Measurements from ENCODE around the gene RNF146.
A peak's percentile ranks its signal among the peaks of the same experiment; 100 is the strongest.

RNF146 gene

DNA sequence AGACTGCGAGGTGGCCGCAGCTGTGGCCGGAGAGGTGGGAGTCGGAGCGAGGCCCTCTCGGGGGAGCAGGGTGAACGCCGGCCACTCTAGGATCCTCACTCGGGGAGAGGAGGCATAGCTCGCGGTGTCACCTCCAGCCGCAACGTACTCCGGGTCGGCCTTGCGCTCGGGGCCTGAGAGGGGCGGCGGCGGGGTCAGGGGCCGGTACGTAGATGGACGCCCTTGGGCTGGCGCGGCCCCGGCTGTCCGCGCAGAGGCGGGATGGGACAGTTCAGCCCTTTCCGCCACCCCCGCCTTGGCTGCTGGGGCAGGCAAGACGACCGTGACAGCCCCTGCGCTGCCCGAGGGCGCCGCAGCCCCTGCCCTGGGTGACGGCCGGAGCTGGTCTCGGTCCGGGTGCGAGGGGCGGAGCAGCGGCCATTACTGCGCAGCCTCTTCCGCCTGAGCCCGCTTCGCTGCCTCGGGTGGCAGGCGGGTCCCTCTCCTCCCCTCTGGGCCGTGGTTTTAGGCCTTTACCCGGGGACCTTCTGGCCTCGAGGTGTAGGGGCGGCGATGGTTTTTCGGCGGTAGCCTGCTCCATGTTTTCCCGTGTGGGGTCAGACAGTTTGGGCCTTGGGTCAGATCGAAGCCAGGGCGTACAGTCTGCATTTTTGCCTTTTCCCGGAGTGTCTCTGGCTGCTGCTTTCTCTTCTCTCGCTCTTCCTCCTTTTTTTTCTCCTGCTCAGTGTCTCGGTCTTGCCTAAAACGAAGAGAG, 405 bp downstream of the RNF146 start:
- Histone ChIP-seq H3K9me3 (ENCODE audit: low read length) (no peaks in the 10 kb centered on the region), H3K36me3 (ENCODE audit: insufficient read depth, low read length) (no peaks in the 10 kb centered on the region), H3K4me1 (ENCODE audit: insufficient read depth, low read length) (peaks cover 15% of the 10 kb centered on the region), H2AFZ (ENCODE audit: low read depth, low read length) (peak overlapping the region; percentile 94), H3K4me3 (ENCODE audit: low read length) (peak overlapping the region; percentile 96), H3K27me3 (ENCODE audit: insufficient read depth, low read length) (no peaks in the 10 kb centered on the region)

DNA sequence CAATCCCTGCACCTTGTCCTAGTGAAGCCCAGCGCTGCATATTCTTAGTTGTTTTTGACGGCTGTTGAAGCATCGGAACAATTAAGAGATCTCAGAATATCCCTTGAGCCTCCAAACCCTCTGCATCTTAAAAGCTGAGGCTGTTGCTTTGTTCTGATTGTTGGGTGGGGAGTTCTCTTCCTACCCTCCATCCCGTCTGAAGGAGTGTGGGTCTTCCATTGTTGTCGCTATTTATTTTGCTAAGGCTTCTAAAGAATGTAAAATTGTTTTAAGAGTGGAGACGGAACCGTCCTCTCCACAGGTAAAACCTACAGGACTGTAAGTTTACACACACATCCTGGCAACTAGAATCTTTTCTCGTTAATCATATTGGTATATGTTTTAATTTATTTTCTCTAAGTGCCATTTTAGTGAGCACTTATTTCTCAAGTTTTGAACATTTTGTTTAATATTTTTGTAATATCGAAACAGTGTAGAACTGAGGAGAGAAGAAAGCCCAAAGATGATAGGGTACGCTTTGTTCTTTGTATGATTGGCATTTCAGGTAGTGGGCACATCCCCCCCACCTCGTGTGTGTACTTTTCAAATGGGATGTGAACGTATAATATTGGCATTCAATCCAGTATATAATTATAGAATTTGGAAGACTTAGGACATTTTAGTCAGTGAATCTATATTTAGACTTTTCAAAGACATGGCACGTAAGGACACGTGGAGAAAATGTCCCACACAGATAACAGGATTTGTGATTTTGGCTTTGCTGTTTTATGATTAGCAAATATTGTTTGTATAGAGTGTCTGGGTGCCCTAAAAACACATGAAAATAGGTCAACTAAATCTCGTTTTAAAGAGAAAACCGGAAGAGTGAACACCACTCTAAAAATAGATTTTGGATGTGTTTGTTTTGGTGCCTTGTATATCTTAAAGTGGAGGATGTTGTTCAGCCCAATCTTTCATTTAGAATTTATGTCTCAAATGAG, 1.3 kb downstream of the RNF146 start:
- Histone ChIP-seq H3K27me3 (ENCODE audit: insufficient read depth, low read length) (no peaks in the 10 kb centered on the region), H3K4me1 (ENCODE audit: insufficient read depth, low read length) (peaks cover 15% of the 10 kb centered on the region), H2AFZ (ENCODE audit: low read depth, low read length) (no peak overlapping the region), H3K4me3 (ENCODE audit: low read length) (peak overlapping the region; percentile 96), H3K9me3 (ENCODE audit: low read length) (no peaks in the 10 kb centered on the region), H3K36me3 (ENCODE audit: insufficient read depth, low read length) (no peaks in the 10 kb centered on the region)

DNA sequence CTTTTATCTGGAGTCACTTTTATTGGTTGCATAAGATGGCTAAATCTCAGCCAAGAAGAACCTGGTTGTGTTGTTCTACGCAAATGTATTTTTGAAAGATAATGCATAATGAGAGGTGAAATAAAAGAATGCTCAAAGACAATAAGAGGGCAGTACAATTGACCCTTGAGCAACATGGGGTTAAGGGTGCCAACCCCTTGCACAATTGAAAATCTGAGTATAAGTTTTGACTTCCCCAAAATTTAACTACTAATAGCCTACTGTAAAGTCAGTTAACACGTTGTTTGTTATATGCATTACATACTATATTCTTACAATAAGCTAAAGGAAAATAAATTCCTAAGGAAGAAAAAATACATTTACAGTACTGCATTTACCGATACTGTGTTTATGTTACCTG, 5.9 kb downstream of the RNF146 start:
- Histone ChIP-seq H3K27me3 (ENCODE audit: insufficient read depth, low read length) (no peaks in the 10 kb centered on the region), H3K9me3 (ENCODE audit: low read length) (no peaks in the 10 kb centered on the region), H3K4me1 (ENCODE audit: insufficient read depth, low read length) (peaks cover 12% of the 10 kb centered on the region), H3K36me3 (ENCODE audit: insufficient read depth, low read length) (peaks cover 2% of the 10 kb centered on the region), H2AFZ (ENCODE audit: low read depth, low read length) (no peak overlapping the region), H3K4me3 (ENCODE audit: low read length) (no peak overlapping the region)

DNA sequence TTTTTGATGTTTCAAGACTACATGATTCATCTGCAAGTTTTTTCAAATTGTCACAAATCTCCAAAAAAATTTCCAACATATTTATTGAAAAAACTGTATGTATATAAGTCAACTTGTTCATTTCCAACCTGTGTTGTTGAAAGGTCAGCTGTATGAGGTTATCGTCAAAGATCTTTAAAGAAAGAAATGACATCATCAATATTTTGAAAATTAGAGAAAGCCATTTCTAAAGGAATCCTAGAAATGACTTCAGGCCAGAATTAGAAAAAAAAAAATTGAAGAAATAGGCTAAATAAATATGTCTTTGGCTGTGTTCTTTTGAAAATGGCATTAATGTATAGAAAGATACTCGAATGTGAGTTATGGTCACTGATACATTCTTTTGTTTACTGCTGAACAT, 6.8 kb downstream of the RNF146 start:
- Histone ChIP-seq H3K36me3 (ENCODE audit: insufficient read depth, low read length) (peaks cover 2% of the 10 kb centered on the region), H3K4me1 (ENCODE audit: insufficient read depth, low read length) (peaks cover 9% of the 10 kb centered on the region), H3K27me3 (ENCODE audit: insufficient read depth, low read length) (no peaks in the 10 kb centered on the region), H2AFZ (ENCODE audit: low read depth, low read length) (no peak overlapping the region), H3K9me3 (ENCODE audit: low read length) (no peaks in the 10 kb centered on the region), H3K4me3 (ENCODE audit: low read length) (no peak overlapping the region)

DNA sequence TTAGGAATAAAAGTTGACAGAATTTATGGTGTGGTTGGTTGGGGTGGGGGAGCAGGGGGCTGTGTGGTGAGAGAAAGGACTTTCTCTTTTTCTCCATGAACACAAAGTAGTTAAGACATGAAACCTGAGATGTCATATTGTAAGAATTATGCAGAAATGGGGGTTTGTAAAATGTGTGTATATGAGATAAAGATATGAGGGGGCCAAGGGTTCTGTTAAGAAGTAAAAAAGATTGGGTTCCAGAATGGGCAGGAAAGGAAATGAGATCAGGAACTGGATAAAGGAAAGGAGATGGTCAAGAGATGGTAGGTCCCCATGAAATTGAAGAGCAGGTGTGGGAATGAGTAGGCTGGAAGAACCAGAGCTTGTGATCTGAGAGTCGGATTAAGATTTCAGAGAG, 9.7 kb downstream of the RNF146 start:
- H3K4me3 ChIP-seq (ENCODE audit: low read length) = no peak overlapping the region
- no peaks in the 10 kb centered on the region for H3K9me3 ChIP-seq (ENCODE audit: low read length)
- peaks cover 2% of the 10 kb centered on the region for H3K4me1 ChIP-seq (ENCODE audit: insufficient read depth, low read length)
- H3K27me3 ChIP-seq (ENCODE audit: insufficient read depth, low read length) = no peaks in the 10 kb centered on the region
- no peak overlapping the region for H2AFZ ChIP-seq (ENCODE audit: low read depth, low read length)
- H3K36me3 ChIP-seq (ENCODE audit: insufficient read depth, low read length) = peaks cover 18% of the 10 kb centered on the region

DNA sequence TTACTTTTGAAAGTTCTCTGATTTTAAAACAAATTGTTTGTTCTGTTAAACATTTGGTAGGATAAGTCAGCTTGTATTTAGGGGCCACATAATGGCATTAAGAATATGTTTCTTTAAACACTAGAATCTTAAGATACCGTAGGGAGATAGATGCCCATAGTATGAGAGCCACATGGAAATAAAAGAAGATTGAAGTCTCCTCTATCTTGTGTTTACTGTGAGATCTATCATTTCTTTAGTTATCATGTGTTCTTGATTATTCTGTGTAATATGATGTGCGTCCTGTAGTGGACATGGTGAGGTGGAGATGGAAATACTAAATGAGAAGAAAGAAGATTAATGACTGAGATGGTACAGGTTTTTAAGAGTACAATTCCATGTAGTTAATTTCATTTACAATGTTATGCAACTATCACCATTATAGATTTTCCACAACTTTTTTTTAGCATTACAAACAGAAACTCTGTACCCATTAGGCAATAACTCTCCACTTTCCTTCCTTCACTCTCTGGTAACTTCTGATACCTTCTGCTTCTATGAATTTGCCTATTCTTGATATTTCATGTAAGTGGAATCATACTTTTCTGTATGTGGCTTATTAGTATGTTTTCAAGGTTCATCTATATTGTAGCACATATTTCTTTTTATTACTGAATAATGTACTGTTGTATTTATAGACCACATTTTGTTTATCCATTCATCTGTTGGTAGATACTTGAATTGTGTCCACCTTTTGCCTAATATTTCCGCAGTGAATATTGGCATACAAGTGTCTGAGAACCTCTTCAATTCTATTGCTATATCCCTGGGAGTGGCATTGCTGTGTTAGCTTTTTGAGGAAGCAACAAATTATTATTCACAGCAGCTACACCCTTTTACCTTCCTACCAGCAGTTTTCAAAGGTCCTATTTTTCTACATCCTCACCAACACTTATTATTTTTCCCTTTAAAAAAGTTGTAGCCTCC, 11.5 kb downstream of the RNF146 start:
- peaks cover 2% of the 10 kb centered on the region for H3K4me1 ChIP-seq (ENCODE audit: insufficient read depth, low read length)
- no peak overlapping the region for H3K4me3 ChIP-seq (ENCODE audit: low read length)
- H3K27me3 ChIP-seq (ENCODE audit: insufficient read depth, low read length) = no peaks in the 10 kb centered on the region
- peaks cover 36% of the 10 kb centered on the region for H3K36me3 ChIP-seq (ENCODE audit: insufficient read depth, low read length)
- no peak overlapping the region for H2AFZ ChIP-seq (ENCODE audit: low read depth, low read length)
- no peaks in the 10 kb centered on the region for H3K9me3 ChIP-seq (ENCODE audit: low read length)

DNA sequence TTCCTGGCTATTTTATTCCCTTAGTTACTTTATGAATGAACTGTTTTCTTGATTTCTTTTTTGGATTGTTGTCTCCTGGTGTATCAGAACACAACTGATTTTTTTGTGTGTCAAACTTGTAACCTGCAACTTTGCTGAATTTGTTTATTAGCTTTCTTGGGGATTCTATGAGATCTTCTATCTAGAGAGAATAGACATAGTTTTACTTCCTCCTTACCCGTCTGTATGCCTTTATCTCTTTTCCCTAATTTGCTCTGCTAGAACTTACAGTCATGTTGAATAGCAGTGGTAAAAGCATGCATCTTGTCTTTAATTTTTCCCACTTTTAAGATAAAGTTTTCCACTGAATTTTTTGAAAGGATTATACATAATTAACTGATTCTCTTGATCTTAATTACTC, 13.2 kb downstream of the RNF146 start:
- no peaks in the 10 kb centered on the region for H3K27me3 ChIP-seq (ENCODE audit: insufficient read depth, low read length)
- H3K4me1 ChIP-seq (ENCODE audit: insufficient read depth, low read length) = no peaks in the 10 kb centered on the region
- no peaks in the 10 kb centered on the region for H3K9me3 ChIP-seq (ENCODE audit: low read length)
- H3K4me3 ChIP-seq (ENCODE audit: low read length) = no peak overlapping the region
- no peak overlapping the region for H2AFZ ChIP-seq (ENCODE audit: low read depth, low read length)
- peaks cover 45% of the 10 kb centered on the region for H3K36me3 ChIP-seq (ENCODE audit: insufficient read depth, low read length)

DNA sequence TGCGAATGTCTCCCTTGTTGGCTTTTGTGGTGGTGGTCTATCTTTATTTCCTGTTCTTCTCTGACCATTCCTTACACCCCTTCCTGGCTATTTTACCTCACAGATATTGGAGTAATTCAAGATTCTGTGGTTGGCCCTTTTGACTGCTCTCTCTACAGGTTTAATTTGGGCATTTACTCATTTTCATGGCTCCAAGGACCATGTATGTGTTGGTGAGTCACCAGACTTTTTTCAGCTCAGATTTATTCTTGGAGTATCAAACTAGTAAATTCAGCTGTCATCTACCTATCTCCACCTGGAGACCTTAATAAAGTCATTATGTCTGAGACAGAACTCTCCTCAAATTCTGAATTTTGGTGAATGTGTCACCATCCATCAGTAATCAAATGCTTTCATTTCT, 15.5 kb downstream of the RNF146 start:
- H3K36me3 ChIP-seq (ENCODE audit: insufficient read depth, low read length) = peaks cover 63% of the 10 kb centered on the region
- no peaks in the 10 kb centered on the region for H3K27me3 ChIP-seq (ENCODE audit: insufficient read depth, low read length)
- no peaks in the 10 kb centered on the region for H3K4me1 ChIP-seq (ENCODE audit: insufficient read depth, low read length)
- H3K4me3 ChIP-seq (ENCODE audit: low read length) = no peak overlapping the region
- H2AFZ ChIP-seq (ENCODE audit: low read depth, low read length) = no peak overlapping the region
- H3K9me3 ChIP-seq (ENCODE audit: low read length) = no peaks in the 10 kb centered on the region

DNA sequence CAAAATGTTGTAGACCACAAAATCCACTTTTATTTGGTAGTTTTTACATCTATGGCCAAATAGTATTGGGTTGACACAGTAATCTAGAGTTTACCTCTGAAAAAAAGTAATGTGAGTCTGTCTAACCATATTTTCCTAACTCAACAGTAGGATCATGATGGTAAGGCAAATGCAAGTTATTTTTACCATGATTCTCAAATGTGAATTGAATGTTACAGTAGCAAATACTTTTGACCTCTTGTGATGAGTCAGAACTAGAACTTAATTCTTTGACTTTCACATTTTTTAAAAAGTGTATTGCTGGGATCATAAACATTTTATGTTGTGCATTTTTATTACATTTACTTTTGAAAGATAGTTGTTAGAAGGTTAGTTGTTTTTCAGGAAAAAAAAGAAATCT, 22.0 kb downstream of the RNF146 start:
- Histone ChIP-seq H3K4me3 (ENCODE audit: low read length) (no peak overlapping the region), H3K9me3 (ENCODE audit: low read length) (no peaks in the 10 kb centered on the region), H3K36me3 (ENCODE audit: insufficient read depth, low read length) (peaks cover 68% of the 10 kb centered on the region), H3K27me3 (ENCODE audit: insufficient read depth, low read length) (no peaks in the 10 kb centered on the region), H3K4me1 (ENCODE audit: insufficient read depth, low read length) (no peaks in the 10 kb centered on the region), H2AFZ (ENCODE audit: low read depth, low read length) (no peak overlapping the region)

DNA sequence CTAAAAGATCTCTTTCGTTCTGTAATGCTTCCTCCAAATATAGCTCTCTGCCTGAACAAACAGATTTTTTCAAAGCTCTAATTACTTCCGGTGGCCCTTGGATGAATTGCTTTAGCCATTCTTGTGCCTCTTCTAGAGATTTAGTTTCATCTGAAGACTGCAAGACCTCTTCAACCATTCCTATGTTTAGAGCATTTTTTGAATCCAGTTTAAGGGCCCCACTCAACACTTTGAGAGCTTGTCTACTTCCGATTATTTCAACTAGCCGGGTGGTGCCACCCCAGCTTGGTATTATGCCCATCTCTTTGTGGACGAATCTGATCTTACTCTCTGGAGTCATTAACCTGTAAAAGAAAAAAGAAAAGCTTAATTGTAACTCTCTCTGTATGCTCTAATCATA, 23.3 kb downstream of the RNF146 start:
- no peaks in the 10 kb centered on the region for H3K4me1 ChIP-seq (ENCODE audit: insufficient read depth, low read length)
- H3K9me3 ChIP-seq (ENCODE audit: low read length) = no peaks in the 10 kb centered on the region
- no peak overlapping the region for H3K4me3 ChIP-seq (ENCODE audit: low read length)
- H2AFZ ChIP-seq (ENCODE audit: low read depth, low read length) = no peak overlapping the region
- no peaks in the 10 kb centered on the region for H3K27me3 ChIP-seq (ENCODE audit: insufficient read depth, low read length)
- peaks cover 72% of the 10 kb centered on the region for H3K36me3 ChIP-seq (ENCODE audit: insufficient read depth, low read length)

DNA sequence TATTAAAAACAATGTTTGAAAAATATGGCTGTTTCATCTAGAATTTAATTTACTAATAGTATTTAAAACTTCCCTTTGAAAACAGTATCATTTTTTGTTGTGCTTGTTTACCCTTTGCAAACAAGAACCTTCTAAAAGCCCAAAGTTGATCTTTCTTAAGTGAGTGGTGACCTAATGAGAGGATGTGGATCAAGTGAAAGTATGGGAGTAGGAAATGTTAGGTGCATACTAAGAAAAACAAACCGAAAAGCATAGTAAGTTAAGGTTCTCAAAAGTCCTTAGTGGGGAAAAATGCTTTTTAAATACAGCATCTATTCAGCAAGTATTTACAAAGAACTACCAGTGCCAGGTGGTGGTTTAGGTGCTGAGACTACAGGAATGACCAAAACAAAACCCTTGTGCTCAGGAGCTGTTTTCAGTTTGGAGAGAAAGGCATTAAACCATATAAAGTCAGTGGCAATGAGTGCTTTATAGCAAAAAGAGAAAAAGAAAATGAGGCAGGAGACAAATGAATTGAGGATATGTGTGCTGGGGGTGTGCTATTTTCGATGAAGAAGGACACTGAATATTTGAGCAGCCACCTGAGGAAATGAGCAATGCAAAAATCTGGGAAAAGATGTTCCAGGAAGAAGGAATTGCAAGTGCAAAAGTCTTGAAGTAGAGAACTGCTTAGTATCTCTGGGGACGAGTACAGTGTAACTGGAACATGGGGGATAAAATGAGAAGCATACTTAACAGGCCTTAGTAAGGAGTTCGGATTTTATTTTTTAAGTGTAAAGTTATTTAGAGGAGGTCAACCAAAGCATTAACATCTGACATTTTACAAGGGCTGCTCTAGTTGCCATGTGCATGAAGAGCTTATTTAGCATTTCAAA, 24.0 kb downstream of the RNF146 start:
- Histone ChIP-seq H3K27me3 (ENCODE audit: insufficient read depth, low read length) (no peaks in the 10 kb centered on the region), H3K4me3 (ENCODE audit: low read length) (no peak overlapping the region), H3K36me3 (ENCODE audit: insufficient read depth, low read length) (peaks cover 75% of the 10 kb centered on the region), H2AFZ (ENCODE audit: low read depth, low read length) (no peak overlapping the region), H3K9me3 (ENCODE audit: low read length) (no peaks in the 10 kb centered on the region), H3K4me1 (ENCODE audit: insufficient read depth, low read length) (no peaks in the 10 kb centered on the region)

DNA sequence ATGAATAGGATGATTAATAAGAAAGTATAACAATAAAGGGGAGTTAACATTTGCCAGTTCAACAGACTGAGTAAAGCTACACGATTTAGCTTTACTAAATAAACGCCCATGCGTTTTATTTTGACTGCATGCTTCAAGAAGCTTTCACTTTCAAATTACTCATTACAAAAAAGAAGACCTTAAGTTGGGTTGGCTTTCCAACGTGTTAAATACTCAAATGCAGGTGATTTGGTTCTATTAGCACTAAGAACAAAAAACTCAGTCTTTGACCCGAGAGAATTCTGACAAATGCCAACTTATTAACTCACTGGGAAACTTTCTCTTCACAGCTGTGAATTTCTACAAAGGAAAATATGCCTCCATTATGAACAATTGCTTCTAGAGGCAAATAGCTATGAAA, 24.8 kb downstream of the RNF146 start:
- H2AFZ ChIP-seq (ENCODE audit: low read depth, low read length) = no peak overlapping the region
- H3K27me3 ChIP-seq (ENCODE audit: insufficient read depth, low read length) = no peaks in the 10 kb centered on the region
- H3K9me3 ChIP-seq (ENCODE audit: low read length) = no peaks in the 10 kb centered on the region
- no peaks in the 10 kb centered on the region for H3K4me1 ChIP-seq (ENCODE audit: insufficient read depth, low read length)
- H3K36me3 ChIP-seq (ENCODE audit: insufficient read depth, low read length) = peaks cover 73% of the 10 kb centered on the region
- no peak overlapping the region for H3K4me3 ChIP-seq (ENCODE audit: low read length)

Measured in neuron (in vitro differentiated cells).